AG08396 (cell line): Measurements from ENCODE around the gene DERL2.
"Not testable (repeated sequence)": the region's sequence is repeated elsewhere in the genome, so short reads cannot be mapped to it uniquely, and the experiment has no call there.

ENCODE experiments used
- DNase-seq: peaks from one replicate; pipeline ENCODE4 v3.0.0; 2012; ENCODE audit warnings: low spot score, mixed read lengths

DERL2 gene

DNA sequence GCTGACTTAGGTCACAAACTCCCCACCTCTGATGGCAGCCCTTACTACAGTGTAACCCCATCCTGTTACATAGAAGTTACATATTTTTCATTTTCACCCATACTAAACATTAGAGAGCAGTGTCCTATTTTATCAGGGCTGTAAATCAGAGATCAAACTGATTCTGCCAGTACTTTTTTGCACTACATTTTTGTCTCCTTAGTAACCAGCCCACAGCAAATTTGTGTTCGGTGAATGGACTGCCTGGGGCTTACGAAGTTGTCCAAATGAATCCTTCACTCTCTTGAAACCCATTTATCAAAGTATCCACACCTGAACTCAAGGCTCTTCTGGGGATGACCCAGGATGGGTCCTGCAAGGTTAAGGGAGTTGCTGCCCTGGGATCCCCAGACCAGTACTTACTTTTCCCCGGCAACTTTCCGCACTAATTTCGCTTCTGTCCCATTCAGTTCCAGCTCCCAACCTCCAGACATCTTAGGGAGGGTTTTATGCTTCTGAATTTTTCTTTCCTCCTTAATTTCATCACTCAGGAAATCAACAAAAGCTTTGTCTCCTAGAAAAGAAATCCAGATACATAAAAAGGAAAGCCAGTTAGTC, 48.2 kb downstream of the DERL2 start:
- peak; percentile 51 for DNase-seq

DNA sequence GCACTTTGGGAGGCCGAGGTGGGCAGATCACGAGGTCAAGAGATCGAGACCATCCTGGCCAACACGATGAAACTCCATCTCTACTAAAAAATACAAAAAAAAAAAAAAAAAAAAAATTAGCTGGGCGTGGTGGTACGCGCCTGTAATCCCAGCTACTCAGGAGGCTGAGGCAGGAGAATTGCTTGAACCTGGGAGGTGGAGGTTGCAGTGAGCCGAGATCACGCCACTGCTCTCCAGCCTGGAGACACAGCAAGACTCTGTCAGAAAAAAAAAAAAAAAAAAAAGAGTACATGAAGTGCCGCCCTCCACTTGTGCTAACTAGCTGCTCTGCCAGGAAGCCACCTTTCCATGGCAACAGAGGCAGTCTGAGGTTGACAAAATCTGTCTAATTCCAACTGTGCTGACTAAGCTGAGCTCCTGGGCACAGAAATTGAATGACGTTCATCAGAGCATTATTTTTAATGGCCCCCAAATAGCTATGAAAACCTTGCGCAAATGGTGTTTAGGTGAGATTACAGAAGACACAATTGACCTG, 50.1 kb downstream of the DERL2 start:
- not testable (repeated sequence) for DNase-seq

DNA sequence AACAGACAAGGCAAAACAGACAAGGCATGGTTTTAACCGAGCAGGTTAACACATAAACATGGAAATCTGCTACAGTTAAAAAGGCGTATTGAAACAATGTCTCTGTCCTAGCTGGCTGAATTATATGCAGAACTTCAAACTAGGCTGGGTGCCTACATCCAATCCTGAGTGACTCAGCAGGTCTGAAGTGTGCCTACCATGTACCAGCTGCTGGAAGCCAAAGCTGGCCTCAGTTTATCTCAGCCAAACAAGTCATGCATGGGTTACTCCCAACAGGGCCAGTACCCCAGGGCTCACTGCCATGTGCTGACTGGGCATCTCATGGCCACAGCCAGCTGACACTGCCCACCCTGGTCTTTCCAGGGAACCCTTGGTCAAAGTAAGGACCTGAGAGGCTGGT, 51.0 kb downstream of the DERL2 start:
- no peak for DNase-seq

DNA sequence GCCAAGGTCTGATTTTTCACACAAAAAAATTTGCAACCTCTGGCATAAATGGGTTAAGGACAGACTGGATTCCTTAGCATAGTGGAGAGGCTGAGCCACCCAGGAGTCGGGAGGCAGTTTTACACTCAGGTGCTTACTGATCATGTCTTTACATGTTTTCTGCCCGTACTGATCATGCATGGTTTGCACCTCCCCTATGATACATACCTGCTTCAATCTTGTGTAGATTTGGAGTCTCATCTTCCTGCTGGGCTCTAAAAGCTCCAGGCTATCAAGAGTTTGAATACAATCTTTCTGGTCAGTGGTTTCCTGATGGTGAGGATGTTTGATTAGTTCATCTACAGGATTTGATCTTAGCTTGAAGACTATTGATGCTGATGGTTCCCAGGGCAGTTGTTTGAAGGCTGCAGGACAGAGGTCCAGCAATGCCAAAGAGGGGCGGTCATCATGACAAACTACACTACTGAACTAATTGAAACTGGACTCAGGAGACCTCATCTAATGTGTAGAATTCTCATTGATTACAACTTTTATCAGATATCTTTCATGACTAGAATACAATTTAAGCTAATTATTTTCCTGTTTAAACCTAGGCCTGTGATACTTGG, 53.9 kb downstream of the DERL2 start:
- DNase-seq, result no peak

GRCh38 chr17:5431234-5431633, 54.7 kb downstream of the DERL2 start:
- DNase-seq, result not testable (repeated sequence)

GRCh38 chr17:5430413-5430999, 55.5 kb downstream of the DERL2 start:
- no peak for DNase-seq

- DNase-seq, result no peak
These were observed 56.6 kb downstream of the DERL2 start for GRCh38 chr17:5429191-5429887.

GRCh38 chr17:5425826-5426225, 60.2 kb downstream of the DERL2 start:
- DNase-seq, result no peak

DNA sequence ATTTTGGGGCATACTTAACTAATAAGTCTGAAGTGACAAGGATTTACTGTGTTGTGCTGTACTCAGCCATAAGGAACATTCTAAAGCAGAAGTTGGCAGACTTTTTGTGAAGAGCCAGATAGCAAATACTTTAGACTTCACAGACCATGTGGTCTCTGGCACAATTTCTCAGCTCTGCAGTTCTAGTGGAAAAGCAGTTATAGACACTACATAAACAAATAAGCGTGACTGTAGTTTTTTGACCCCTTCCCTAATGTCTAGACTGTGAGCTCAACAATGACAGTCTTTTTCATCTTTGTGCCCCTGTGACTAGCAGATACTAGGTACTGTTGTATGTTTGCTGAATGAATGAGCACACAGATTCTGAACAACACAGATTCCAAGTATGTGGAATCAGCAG, 61.1 kb downstream of the DERL2 start:
- DNase-seq, result no peak

DNA sequence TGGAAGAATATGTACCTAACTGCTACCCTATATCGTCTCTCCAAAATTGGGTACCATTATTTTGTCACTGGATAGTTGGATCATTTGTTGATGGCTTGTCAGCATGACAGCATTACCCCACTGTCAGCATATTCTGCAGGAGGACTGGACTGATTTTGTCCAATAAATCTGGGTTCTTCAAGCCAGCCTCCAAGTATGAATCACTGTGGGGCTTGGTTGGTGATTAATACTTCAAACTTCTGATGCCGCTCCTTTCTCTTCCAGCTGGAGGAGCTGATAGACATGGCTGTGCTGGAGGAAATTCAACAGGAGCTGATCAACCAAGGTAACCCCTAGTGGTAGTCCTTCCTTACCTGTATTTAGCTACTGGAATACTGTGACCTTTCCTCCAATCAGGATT, 63.5 kb downstream of the DERL2 start:
- DNase-seq, result peak; percentile 71
